Measurements from ENCODE around the gene XAF1.
"Not testable (repeated sequence)": the region's sequence is repeated elsewhere in the genome, so short reads cannot be mapped to it uniquely, and the experiment has no call there.

The XAF1 gene

DNA sequence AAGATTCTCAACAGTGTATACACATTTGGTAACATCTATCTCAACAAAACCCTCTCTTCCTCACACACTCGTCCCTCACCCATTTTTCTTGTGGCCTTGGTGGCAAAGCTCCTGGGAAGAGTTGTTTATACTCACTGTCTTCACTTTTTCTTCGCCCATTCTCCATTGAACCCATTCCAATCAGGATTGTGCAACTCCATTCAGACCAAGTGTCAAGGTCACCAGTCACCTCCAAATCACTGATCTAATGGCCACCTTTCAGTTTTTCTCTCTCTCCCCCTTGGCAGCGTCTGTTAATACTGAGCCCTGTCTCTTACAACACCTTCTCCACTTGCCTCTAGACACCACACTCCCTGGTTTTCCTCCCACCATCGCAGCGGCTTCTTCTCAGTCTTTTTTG, 34.1 kb upstream of the XAF1 start:
- H3K4me3 ChIP-seq (ENCODE audit: low read length): no peak overlapping the region
- no peak for DNase-seq (ENCODE audit: low read depth)
- TF ChIP-seq, protein P1, sequence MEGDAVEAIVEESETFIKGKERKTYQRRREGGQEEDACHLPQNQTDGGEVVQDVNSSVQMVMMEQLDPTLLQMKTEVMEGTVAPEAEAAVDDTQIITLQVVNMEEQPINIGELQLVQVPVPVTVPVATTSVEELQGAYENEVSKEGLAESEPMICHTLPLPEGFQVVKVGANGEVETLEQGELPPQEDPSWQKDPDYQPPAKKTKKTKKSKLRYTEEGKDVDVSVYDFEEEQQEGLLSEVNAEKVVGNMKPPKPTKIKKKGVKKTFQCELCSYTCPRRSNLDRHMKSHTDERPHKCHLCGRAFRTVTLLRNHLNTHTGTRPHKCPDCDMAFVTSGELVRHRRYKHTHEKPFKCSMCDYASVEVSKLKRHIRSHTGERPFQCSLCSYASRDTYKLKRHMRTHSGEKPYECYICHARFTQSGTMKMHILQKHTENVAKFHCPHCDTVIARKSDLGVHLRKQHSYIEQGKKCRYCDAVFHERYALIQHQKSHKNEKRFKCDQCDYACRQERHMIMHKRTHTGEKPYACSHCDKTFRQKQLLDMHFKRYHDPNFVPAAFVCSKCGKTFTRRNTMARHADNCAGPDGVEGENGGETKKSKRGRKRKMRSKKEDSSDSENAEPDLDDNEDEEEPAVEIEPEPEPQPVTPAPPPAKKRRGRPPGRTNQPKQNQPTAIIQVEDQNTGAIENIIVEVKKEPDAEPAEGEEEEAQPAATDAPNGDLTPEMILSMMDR (conservative IDR thresholded peaks at IDR 0.05; ENCODE audit: low read length): no peak

DNA sequence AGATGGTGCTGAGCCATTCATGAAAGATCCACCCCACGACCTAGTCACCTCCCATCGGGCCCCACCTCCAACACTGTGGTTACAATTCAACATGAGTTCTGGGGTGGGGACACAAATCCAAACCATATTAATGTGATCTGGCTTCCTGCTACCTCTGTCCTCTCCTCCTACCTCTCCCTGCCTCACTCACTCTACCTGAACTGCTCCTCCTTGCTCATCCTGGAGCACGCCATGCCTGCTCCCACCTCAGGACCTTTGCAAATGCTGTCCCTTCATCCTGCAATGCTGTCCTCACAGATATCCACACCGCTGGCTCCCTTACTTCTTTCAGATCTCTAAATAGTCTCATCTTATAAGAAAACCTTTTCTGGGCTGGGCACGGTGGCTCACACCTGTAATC, 31.8 kb upstream of the XAF1 start:
- TF ChIP-seq, protein P1 (conservative IDR thresholded peaks at IDR 0.05; ENCODE audit: low read length): no peak
- H3K4me3 ChIP-seq (ENCODE audit: low read length): no peak overlapping the region
- no peak for DNase-seq (ENCODE audit: low read depth)

DNA sequence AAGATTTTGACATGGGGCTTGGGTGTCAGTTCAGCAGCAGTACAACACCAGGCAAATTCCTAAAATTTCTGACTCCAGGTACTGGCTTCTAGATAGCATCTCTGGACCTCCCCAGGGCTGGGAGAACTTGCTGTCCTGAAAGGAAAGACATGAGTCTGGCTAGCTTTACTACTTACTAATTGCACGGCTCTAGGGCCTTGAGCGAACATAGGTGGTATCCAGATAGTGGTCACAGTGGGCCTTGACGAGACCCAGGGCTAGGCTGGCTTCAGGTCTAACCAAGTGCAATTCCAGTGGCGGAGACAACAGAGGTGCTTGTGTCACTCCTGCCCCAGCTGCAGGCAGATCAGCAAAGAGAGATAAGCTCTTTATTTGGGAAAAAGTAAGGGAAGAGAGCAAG, 26.3 kb upstream of the XAF1 start:
- TF ChIP-seq, protein P1 (conservative IDR thresholded peaks at IDR 0.05; ENCODE audit: low read length): no peak
- no peak overlapping the region for H3K4me3 ChIP-seq (ENCODE audit: low read length)
- DNase-seq (ENCODE audit: low read depth): no peak

DNA sequence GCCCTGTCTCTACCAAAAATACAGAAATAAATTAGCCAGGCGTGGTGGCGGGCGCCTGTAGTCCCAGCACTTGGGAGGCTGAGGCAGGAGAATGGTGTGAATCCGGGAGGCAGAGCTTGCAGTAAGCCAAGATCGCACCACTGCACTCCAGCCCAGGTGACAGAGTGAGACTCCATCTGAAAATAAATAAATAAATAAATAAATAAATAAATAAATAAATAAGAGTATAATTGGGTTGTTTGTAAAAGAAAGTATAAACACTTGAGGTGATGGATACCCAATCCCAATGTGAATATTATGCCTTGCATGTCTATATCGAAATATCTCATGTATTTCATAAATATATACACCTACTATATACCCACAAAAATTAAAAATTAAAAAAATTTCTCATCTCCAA, 9.2 kb upstream of the XAF1 start:
- not testable (repeated sequence) for DNase-seq (ENCODE audit: low read depth); H3K4me3 ChIP-seq (ENCODE audit: low read length)

DNA sequence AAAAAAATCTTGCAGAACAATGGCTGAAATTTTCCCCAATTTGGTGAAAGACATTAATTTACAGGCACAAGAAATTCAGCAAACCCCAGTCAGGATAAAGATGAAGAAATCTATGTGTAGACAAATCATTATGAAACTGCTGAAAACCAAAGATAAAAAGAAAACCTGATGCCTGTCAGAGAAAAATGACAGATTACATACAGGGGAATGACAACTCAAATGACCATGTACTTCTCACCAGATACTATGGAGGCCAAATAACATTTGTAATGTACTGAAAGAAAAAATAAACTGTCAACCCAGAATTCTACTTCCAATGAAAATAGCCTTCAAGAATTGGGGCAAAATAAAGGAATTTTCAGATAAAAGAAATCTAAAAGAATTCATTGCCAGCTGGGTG, 7.2 kb upstream of the XAF1 start:
- H3K4me3 ChIP-seq (ENCODE audit: low read length): no peak overlapping the region
- no peak for DNase-seq (ENCODE audit: low read depth)
- TF ChIP-seq, protein P1 (conservative IDR thresholded peaks at IDR 0.05; ENCODE audit: low read length): no peak

DNA sequence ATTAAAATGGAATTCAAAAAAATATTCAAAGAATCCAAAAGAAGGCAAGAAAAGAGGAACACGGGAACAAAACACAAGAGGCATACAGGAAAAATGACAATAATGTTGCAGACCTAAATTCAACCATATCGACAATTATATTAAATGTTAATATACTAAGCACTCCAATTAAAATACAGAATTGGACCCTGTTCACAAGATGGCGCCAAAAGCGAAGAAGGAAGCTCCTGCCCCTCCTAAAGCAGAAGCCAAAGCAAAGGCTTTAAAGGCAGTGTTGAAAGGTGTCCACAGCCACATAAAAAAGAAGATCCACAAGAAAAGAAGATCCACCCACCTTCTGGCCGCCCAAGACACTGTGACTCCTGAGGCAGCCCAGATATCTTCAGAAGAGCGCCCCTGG, 6.3 kb upstream of the XAF1 start:
- H3K4me3 ChIP-seq (ENCODE audit: low read length): no peak overlapping the region
- DNase-seq (ENCODE audit: low read depth): no peak
- TF ChIP-seq, protein P1 (conservative IDR thresholded peaks at IDR 0.05; ENCODE audit: low read length): no peak; the same call in 1 of the 2 replicates

DNA sequence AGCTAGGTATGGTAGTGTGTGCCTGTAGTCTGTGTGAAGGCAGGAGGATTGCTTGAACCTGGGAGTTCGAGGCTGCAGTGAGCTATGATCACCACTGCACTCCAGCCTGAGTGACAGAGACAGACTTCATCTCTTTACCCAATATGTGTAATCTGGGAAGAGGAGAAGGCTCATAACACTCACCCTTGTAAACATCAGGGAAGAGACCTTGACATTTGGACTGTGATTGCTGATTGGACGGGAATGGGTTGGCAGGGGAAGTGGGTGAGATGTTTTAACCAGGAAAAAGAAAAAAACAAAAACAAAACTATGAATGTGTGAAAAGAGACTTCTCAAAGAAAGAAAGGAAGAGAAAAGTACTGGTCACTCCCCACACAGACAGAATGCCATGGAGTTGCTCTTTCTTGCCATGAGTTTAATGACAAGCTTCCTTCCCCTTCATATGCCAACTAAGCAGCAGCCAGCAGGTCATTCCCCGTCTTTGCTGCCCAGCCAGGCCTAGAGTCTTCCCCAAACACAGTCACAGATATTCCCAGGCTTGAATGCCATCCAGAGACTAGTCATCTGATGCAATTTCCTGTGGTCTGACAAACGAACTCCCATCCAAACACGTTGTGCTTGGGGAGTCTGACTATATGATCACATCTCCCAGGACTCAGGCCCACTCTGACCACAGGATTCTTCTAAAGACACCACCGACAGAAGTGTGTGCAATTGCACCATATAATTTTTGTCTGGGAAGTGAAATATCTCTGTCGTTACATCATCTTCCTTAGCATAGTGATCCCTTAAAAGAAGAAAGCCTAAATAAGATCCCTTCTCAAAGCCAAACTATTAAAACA, 3.6 kb upstream of the XAF1 start:
- TF ChIP-seq, protein P1 (conservative IDR thresholded peaks at IDR 0.05; ENCODE audit: low read length): no peak
- H3K4me3 ChIP-seq (ENCODE audit: low read length): peak overlapping the region; percentile 34
- DNase-seq (ENCODE audit: low read depth): peak; percentile 100
